Endodermal cell (in vitro differentiated cells): ENCODE data around the gene ADM5. TPM values are rescaled to one million over a fixed set of nuclear protein-coding genes. Genes with fewer than 3 reads are reported as not detected.

Source experiments
- DNase-seq: peaks from one replicate; pipeline ENCODE4 v3.0.0-alpha.2; 2017
- H3K27ac ChIP-seq: 2 replicates; pipeline ENCODE4 v1.5.1; 2013; ENCODE audit warnings: mild to moderate bottlenecking, low read depth, low read length, moderate library complexity
- H3K27me3 ChIP-seq: 2 replicates; pipeline ENCODE4 v1.6.1; 2013; ENCODE audit warnings: mild to moderate bottlenecking, low read length, moderate library complexity; ENCODE audit not compliant: insufficient read depth, control insufficient read depth, poor library complexity, severe bottlenecking
- H3K36me3 ChIP-seq: 2 replicates; pipeline ENCODE4 v1.7.0; 2013; ENCODE audit warnings: mild to moderate bottlenecking, low read length, moderate library complexity; ENCODE audit not compliant: control insufficient read depth, insufficient read depth
- H3K4me1 ChIP-seq: one replicate; pipeline ENCODE4 v1.7.0; 2013; ENCODE audit warnings: low read length; ENCODE audit not compliant: control insufficient read depth, insufficient read depth
- H3K4me3 ChIP-seq: 2 replicates; pipeline ENCODE4 v1.5.1; 2013; ENCODE audit warnings: mild to moderate bottlenecking, low read length, moderate library complexity
- H3K9ac ChIP-seq: 2 replicates; pipeline ENCODE4 v1.6.1; 2013; ENCODE audit warnings: mild to moderate bottlenecking, low read length, moderate library complexity; ENCODE audit not compliant: poor library complexity, severe bottlenecking; ENCODE audit errors: extremely low read depth
- H3K9me3 ChIP-seq: 2 replicates; pipeline ENCODE4 v1.6.1; 2013; ENCODE audit warnings: mild to moderate bottlenecking, low read length, moderate library complexity; ENCODE audit not compliant: control insufficient read depth
- H3K27ac Mint-ChIP-seq: 2 replicates; pipeline ENCODE4 v1.8.0; 2020; ENCODE audit warnings: mixed read lengths
- H3K27me3 Mint-ChIP-seq: 2 replicates; pipeline ENCODE4 v1.8.0; 2021; ENCODE audit warnings: mild to moderate bottlenecking, mixed read lengths; ENCODE audit not compliant: insufficient read depth
- H3K36me3 Mint-ChIP-seq: 2 replicates; pipeline ENCODE4 v1.8.0; 2020; ENCODE audit warnings: low read depth, mixed read lengths
- H3K4me1 Mint-ChIP-seq: 2 replicates; pipeline ENCODE4 v1.8.0; 2020; ENCODE audit warnings: mixed read lengths
- H3K4me3 Mint-ChIP-seq: 2 replicates; pipeline ENCODE4 v1.8.0; 2020; ENCODE audit warnings: mild to moderate bottlenecking, moderate library complexity, mixed read lengths
- H3K9me3 Mint-ChIP-seq: 2 replicates; pipeline ENCODE4 v1.8.0; 2020; ENCODE audit warnings: mild to moderate bottlenecking, mixed read lengths
- CTCF ChIP-seq: fragments of 200-600 bp; sonication (generic); conservative IDR thresholded peaks from 2 replicates; pipeline ENCODE4 v1.5.0; 2021; ENCODE audit warnings: antibody characterized with exemption, mild to moderate bottlenecking
- WGBS, 2 experiments: methylation state at CpG; one replicate each; pipeline versions ENCODE4 v1.1.5 to v1.1.7; 2013; ENCODE audit warnings: missing lambda C conversion rate in 2 of 2, mixed read lengths in 1 of 2; ENCODE audit not compliant: insufficient coverage in 1 of 2, insufficient read length in 1 of 2; 5-methylcytosine and 5-hydroxymethylcytosine counted together
- total RNA-seq, 2 donors: library from RNA; stranded (reverse); fragmentation: NEBNext Ultra II Directional in 1 of 2; extraction: Animal tissue kit (Norgen Biotek cat#: 25700) in 1 of 2; gene quantifications; 2 replicates in 1 of 2; 3 replicates in 1 of 2; pipeline ENCODE4 v1.2.1, GENCODE V29; 2021

Gene ADM5
- total RNA-seq, 2 donors from 2014 or later = 4.6 to 7.7 TPM

GRCh38 chr19:49705919-49706318 is 16.5 kb downstream of the ADM5 start:
- Histone ChIP-seq H3K4me3 (no peak overlapping the region), H3K9ac (no peak overlapping the region), H3K4me1 (no peaks in the 10 kb centered on the region), H3K27ac (no peak overlapping the region), H3K27me3 (peaks cover 3% of the 10 kb centered on the region), H3K36me3 (no peaks in the 10 kb centered on the region), H3K9me3 (no peaks in the 10 kb centered on the region)
- no peak for TF ChIP-seq CTCF
- Mint-ChIP-seq H3K9me3 (no peaks in the 10 kb centered on the region), H3K4me3 (no peak overlapping the region), H3K4me1 (no peaks in the 10 kb centered on the region), H3K27me3 (no peaks in the 10 kb centered on the region), H3K27ac (no peak overlapping the region), H3K36me3 (peaks cover 16% of the 10 kb centered on the region)
- 90 to 93% methylated on average over 11 to 16 of the region's 16 CpGs for WGBS, 2 experiments
- no peak for DNase-seq

DNA sequence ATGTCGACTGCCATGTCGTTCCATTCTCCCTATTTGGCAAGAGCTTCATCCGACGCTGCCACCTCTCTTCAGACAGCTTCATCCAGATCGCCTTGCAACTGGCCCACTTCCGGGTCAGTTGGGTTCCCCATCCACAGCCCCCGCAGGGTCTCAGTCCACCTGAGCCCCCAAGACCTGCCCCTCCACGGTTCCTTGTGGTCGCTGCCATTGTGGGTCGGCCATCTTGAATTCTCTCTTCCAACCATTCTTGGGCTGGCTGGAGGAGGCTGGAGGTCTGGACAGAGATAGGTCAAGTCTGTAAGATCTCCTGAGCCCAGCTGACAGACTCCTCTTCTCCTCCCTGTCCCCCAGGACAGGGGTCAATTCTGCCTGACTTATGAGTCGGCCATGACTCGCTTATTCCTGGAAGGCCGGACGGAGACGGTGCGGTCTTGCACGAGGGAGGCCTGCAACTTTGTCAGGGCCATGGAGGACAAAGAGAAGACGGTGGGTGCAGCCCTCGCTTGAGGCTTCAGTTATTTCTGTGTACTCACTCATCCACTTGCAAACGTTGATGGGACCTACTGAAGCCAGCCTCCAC is 21.1 kb downstream of the ADM5 start:
- no peak overlapping the region for H3K4me3 ChIP-seq
- no peak for TF ChIP-seq CTCF
- DNase-seq = no peak
- H3K9ac ChIP-seq = no peak overlapping the region
- no peaks in the 10 kb centered on the region for H3K4me1 ChIP-seq
- no peak overlapping the region for H3K27ac Mint-ChIP-seq
- H3K4me3 Mint-ChIP-seq = no peak overlapping the region
- no peaks in the 10 kb centered on the region for H3K4me1 Mint-ChIP-seq
- peaks cover 2% of the 10 kb centered on the region for H3K9me3 Mint-ChIP-seq
- H3K36me3 ChIP-seq = no peaks in the 10 kb centered on the region
- 92 to 93% methylated on average over 12 to 20 of the region's 20 CpGs for WGBS, 2 experiments
- H3K27ac ChIP-seq = no peak overlapping the region
- no peaks in the 10 kb centered on the region for H3K27me3 Mint-ChIP-seq
- H3K9me3 ChIP-seq = no peaks in the 10 kb centered on the region
- H3K36me3 Mint-ChIP-seq = peaks cover 33% of the 10 kb centered on the region
- H3K27me3 ChIP-seq = no peaks in the 10 kb centered on the region

- WGBS, 2 experiments = 82 to 86% methylated on average over 12 to 20 of the region's 20 CpGs
- no peak overlapping the region for H3K27ac Mint-ChIP-seq
- no peak for TF ChIP-seq CTCF
- H3K36me3 Mint-ChIP-seq = peaks cover 28% of the 10 kb centered on the region
- H3K4me1 Mint-ChIP-seq = no peaks in the 10 kb centered on the region
- no peak overlapping the region for H3K27ac ChIP-seq
- DNase-seq = peak; percentile 95
- H3K4me3 Mint-ChIP-seq = no peak overlapping the region
- H3K27me3 Mint-ChIP-seq = no peaks in the 10 kb centered on the region
- no peaks in the 10 kb centered on the region for H3K9me3 ChIP-seq
- no peak overlapping the region for H3K9ac ChIP-seq
- no peak overlapping the region for H3K4me3 ChIP-seq
- H3K27me3 ChIP-seq = no peaks in the 10 kb centered on the region
- no peaks in the 10 kb centered on the region for H3K4me1 ChIP-seq
- no peaks in the 10 kb centered on the region for H3K36me3 ChIP-seq
- H3K9me3 Mint-ChIP-seq = peaks cover 2% of the 10 kb centered on the region
Measured at GRCh38 chr19:49712397-49712859, 23.0 kb downstream of the ADM5 start.
